ENCODE measurements around the gene AGTPBP1.

AGTPBP1 gene

DNA sequence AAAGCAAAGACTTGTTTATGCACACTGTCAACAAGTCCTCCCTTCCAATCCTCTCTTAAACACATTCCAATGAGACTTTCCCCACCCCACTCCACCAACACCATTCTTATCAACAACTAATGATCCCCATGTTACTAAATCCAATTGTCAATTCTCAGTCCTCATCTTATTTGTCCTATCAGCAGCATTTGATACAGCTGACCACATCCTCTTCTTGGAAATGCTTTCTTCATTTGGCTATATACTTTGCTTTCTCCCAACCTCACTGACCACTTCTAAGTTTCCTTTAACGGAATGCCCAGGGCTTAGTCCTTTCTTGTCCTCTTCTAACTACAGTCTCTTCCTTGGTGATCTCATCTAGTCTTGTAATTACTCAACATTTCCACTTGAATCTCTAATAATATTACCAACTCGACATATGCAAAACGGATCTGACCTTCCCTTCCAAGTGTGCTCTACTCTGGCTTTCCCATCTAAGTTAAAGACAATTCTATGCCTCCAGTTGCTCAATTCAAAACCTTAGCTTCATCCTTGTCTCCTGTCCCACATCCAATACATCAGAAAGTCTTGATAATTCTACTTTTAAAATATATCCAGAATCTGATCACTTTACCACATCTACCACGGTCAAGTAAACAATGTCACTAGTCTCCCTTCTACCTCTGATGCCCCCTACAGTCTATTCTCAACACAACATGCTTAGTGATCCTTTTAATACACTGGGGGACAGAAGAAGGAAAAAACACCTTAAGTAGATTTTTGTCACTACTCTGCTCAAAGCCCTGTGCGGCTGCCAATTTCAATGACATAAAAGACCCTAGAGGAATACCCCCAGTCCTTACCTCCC, 25.5 kb downstream of the AGTPBP1 start:
- H3K9ac ChIP-seq (ENCODE audit: low read length), result no peak overlapping the region
- no peaks in the 10 kb centered on the region for H3K27me3 ChIP-seq (ENCODE audit: control insufficient read depth in 1 of 2, insufficient read depth in 2 of 2, low read length in 2 of 2)
- no peak overlapping the region for H3K27ac ChIP-seq (ENCODE audit: low read depth, low read length)
- no peak overlapping the region for H3K4me3 ChIP-seq (ENCODE audit: low read depth in 1 of 2, low read length in 2 of 2)
- H3K36me3 ChIP-seq (ENCODE audit: insufficient read depth, low read length), result no peaks in the 10 kb centered on the region
- H3K9me3 ChIP-seq (ENCODE audit: low read length), result no peaks in the 10 kb centered on the region
- H3K4me1 ChIP-seq (ENCODE audit: insufficient read depth, low read length), result no peaks in the 10 kb centered on the region

DNA sequence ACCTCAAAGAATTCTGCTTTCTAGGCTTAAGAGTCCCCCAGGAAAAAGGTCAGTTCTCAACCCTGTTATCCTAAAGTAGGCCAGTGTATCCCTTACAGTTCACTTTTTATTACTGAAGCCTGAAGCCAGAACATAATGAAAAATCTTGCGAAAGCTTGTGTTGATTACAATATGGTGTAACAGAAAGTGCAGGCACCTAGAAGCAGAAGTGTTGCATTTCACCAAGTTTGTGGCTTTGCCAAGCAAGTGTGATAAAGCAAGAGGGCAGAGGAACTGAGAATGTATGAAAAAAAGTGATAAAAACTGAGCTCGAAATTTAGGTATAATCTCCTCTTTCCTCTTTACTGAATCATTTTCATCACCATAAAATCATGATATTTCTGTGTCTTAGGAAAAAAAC, 26.2 kb downstream of the AGTPBP1 start:
- no peak overlapping the region for H3K9ac ChIP-seq (ENCODE audit: low read length)
- H3K4me1 ChIP-seq (ENCODE audit: insufficient read depth, low read length), result no peaks in the 10 kb centered on the region
- no peaks in the 10 kb centered on the region for H3K9me3 ChIP-seq (ENCODE audit: low read length)
- H3K36me3 ChIP-seq (ENCODE audit: insufficient read depth, low read length), result no peaks in the 10 kb centered on the region
- no peak overlapping the region for H3K27ac ChIP-seq (ENCODE audit: low read depth, low read length)
- H3K4me3 ChIP-seq (ENCODE audit: low read depth in 1 of 2, low read length in 2 of 2), result no peak overlapping the region
- no peaks in the 10 kb centered on the region for H3K27me3 ChIP-seq (ENCODE audit: control insufficient read depth in 1 of 2, insufficient read depth in 2 of 2, low read length in 2 of 2)

DNA sequence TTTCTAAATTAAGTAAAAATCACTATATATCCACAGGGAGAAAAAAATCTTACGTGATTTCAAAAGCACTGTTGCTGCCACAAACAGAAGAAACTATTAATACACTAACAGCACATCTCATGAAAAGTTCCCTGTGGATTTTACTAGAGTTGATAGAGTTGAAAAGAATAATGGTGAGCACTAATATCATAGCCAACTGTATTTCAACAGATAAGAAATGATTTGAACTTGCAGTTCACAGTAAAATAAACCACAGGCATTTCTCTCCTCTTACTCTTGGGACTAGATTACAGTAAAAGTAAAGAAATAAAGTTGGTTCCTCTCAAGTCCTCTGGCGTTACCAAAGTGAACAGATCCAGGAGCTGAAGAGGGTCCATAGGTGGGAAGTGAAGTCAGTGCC, 27.9 kb downstream of the AGTPBP1 start:
- Histone ChIP-seq H3K4me3 (ENCODE audit: low read depth in 1 of 2, low read length in 2 of 2) (no peak overlapping the region), H3K27ac (ENCODE audit: low read depth, low read length) (no peak overlapping the region), H3K27me3 (ENCODE audit: control insufficient read depth in 1 of 2, insufficient read depth in 2 of 2, low read length in 2 of 2) (no peaks in the 10 kb centered on the region), H3K9ac (ENCODE audit: low read length) (no peak overlapping the region), H3K36me3 (ENCODE audit: insufficient read depth, low read length) (no peaks in the 10 kb centered on the region), H3K9me3 (ENCODE audit: low read length) (no peaks in the 10 kb centered on the region), H3K4me1 (ENCODE audit: insufficient read depth, low read length) (no peaks in the 10 kb centered on the region)

DNA sequence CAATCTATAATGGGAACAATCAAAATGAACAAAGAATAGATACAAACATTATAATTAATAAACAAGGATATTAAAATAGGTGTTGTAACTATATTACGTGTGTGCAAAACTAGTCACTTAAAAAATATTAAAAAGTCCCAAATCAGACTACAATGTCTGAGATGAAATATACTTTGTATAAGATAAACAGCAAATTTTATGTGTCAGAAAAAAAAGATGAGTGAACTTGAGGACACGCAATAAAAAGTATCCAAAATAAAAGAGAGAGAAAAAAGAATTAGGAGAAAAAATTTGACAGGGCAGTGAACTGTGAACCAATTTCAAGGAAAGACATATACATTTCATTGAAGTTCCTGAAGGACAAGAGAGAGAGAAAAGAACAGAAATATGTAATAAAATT, 37.0 kb downstream of the AGTPBP1 start:
- H3K36me3 ChIP-seq (ENCODE audit: insufficient read depth, low read length), result no peaks in the 10 kb centered on the region
- no peak overlapping the region for H3K9ac ChIP-seq (ENCODE audit: low read length)
- H3K9me3 ChIP-seq (ENCODE audit: low read length), result no peaks in the 10 kb centered on the region
- no peak overlapping the region for H3K27ac ChIP-seq (ENCODE audit: low read depth, low read length)
- H3K4me3 ChIP-seq (ENCODE audit: low read depth in 1 of 2, low read length in 2 of 2), result no peak overlapping the region
- H3K4me1 ChIP-seq (ENCODE audit: insufficient read depth, low read length), result peaks cover 11% of the 10 kb centered on the region
- no peaks in the 10 kb centered on the region for H3K27me3 ChIP-seq (ENCODE audit: control insufficient read depth in 1 of 2, insufficient read depth in 2 of 2, low read length in 2 of 2)

DNA sequence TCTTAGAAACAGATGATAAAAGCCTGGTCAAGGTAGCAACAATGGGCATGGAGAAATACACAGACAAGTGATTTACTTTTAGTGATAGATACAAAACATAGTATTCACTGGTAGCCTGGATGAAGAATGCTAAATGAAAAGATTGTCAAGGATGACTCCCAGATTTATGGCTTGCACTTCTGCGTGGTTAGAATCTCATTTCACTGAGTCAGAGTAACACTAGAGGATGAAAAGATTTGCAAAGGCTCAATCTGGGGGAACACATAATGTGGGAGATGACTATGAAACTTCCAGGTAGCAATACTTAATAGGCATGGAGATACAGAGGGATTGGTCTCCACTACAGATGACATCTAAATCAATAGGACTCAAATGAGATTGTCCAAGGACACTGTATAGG, 38.4 kb downstream of the AGTPBP1 start:
- H3K4me1 ChIP-seq (ENCODE audit: insufficient read depth, low read length), result peaks cover 11% of the 10 kb centered on the region
- no peaks in the 10 kb centered on the region for H3K36me3 ChIP-seq (ENCODE audit: insufficient read depth, low read length)
- H3K27me3 ChIP-seq (ENCODE audit: control insufficient read depth in 1 of 2, insufficient read depth in 2 of 2, low read length in 2 of 2), result no peaks in the 10 kb centered on the region
- H3K9ac ChIP-seq (ENCODE audit: low read length), result no peak overlapping the region
- H3K9me3 ChIP-seq (ENCODE audit: low read length), result no peaks in the 10 kb centered on the region
- H3K27ac ChIP-seq (ENCODE audit: low read depth, low read length), result no peak overlapping the region
- no peak overlapping the region for H3K4me3 ChIP-seq (ENCODE audit: low read depth in 1 of 2, low read length in 2 of 2)

DNA sequence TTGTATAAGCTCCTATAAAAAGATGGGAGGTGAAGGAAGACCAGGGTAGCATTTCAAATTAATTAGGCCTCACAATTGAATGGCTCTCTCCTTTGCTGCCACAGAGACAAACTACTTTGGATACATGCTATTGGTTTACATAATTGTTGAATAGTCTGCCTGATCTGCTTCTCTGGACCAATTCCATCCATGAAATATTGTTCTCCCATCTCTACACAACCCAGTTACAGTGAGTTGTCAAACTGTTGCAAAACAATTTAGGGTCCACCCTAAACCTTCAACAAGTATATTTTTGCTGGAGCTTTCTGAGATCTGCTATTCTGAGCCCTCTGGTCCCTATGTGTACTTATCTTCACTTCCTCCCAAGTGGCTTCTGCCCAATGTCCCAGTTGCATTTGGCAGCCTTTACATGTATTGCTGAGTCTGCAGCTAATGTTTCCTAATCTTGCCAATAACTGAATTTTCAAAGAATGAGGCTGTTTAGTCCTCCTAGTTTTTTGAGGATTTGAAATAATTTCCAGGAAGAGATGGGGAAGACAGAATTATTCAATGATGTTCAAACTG, 38.9 kb downstream of the AGTPBP1 start:
- Histone ChIP-seq H3K9ac (ENCODE audit: low read length) (no peak overlapping the region), H3K4me1 (ENCODE audit: insufficient read depth, low read length) (peaks cover 11% of the 10 kb centered on the region), H3K4me3 (ENCODE audit: low read depth in 1 of 2, low read length in 2 of 2) (no peak overlapping the region), H3K27ac (ENCODE audit: low read depth, low read length) (no peak overlapping the region), H3K27me3 (ENCODE audit: control insufficient read depth in 1 of 2, insufficient read depth in 2 of 2, low read length in 2 of 2) (no peaks in the 10 kb centered on the region), H3K9me3 (ENCODE audit: low read length) (no peaks in the 10 kb centered on the region), H3K36me3 (ENCODE audit: insufficient read depth, low read length) (no peaks in the 10 kb centered on the region)

DNA sequence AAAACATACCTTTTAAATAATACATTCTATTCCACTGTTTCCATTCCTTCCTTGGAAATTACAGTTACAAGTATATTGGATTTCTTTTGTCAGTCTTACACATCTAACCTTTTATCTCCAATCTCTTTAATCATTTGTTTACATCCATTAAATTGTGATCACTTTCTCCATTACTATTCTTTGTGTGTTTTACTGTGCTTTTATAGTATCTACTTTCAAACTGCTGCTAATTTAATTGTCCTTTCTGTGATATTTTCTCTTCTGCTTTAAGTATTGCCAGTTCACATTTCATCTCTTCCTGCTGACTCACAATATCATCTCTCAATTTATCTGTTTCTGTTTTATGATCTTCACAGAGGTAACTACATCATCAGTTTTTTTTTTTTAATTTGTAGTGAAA, 39.6 kb downstream of the AGTPBP1 start:
- no peak overlapping the region for H3K4me3 ChIP-seq (ENCODE audit: low read depth in 1 of 2, low read length in 2 of 2)
- no peak overlapping the region for H3K27ac ChIP-seq (ENCODE audit: low read depth, low read length)
- no peaks in the 10 kb centered on the region for H3K27me3 ChIP-seq (ENCODE audit: control insufficient read depth in 1 of 2, insufficient read depth in 2 of 2, low read length in 2 of 2)
- no peaks in the 10 kb centered on the region for H3K36me3 ChIP-seq (ENCODE audit: insufficient read depth, low read length)
- peaks cover 11% of the 10 kb centered on the region for H3K4me1 ChIP-seq (ENCODE audit: insufficient read depth, low read length)
- no peak overlapping the region for H3K9ac ChIP-seq (ENCODE audit: low read length)
- H3K9me3 ChIP-seq (ENCODE audit: low read length), result no peaks in the 10 kb centered on the region

DNA sequence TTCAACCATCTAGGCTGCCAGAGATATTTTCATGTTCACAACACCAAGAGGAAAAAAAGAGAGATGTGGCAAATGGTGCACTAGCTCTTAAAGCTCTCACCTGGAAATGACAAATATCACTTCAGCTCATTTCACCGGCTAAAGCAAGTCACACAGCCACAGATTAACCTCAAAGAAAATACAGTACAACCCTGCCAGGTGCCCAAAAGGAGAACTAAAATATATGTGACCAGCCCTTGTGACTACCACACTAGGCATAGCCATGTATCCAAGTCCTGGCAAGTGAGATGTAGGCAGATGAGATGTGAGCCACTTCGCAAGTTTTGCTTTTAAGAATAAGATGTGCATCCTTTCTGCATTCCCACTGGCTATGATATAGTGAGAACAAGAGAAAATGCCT, 41.4 kb downstream of the AGTPBP1 start:
- Histone ChIP-seq H3K9me3 (ENCODE audit: low read length) (no peaks in the 10 kb centered on the region), H3K4me3 (ENCODE audit: low read depth in 1 of 2, low read length in 2 of 2) (no peak overlapping the region), H3K9ac (ENCODE audit: low read length) (no peak overlapping the region), H3K36me3 (ENCODE audit: insufficient read depth, low read length) (no peaks in the 10 kb centered on the region), H3K4me1 (ENCODE audit: insufficient read depth, low read length) (peaks cover 11% of the 10 kb centered on the region), H3K27ac (ENCODE audit: low read depth, low read length) (no peak overlapping the region), H3K27me3 (ENCODE audit: control insufficient read depth in 1 of 2, insufficient read depth in 2 of 2, low read length in 2 of 2) (no peaks in the 10 kb centered on the region)

DNA sequence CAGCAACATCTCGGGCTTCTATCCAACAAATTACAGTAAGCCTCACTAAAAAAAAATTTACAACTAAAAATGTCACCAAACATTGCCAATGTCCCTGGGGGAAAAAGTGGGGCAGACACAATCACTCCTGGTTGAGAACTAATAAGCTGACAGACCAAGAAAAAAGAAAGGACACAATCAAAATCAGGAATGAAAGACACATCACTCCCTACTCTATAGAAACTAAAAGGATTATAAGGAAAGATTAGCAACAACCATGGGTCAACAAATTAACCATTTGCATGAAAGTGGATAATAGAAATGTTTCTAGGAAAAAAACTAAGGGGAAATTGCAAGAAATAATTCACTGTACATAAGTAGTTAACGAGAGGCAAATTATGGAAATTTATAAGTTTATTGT, 53.4 kb downstream of the AGTPBP1 start:
- H3K27me3 ChIP-seq (ENCODE audit: control insufficient read depth in 1 of 2, insufficient read depth in 2 of 2, low read length in 2 of 2), result no peaks in the 10 kb centered on the region
- no peak overlapping the region for H3K27ac ChIP-seq (ENCODE audit: low read depth, low read length)
- no peak overlapping the region for H3K9ac ChIP-seq (ENCODE audit: low read length)
- no peaks in the 10 kb centered on the region for H3K36me3 ChIP-seq (ENCODE audit: insufficient read depth, low read length)
- H3K9me3 ChIP-seq (ENCODE audit: low read length), result no peaks in the 10 kb centered on the region
- H3K4me3 ChIP-seq (ENCODE audit: low read depth in 1 of 2, low read length in 2 of 2), result no peak overlapping the region
- no peaks in the 10 kb centered on the region for H3K4me1 ChIP-seq (ENCODE audit: insufficient read depth, low read length)

DNA sequence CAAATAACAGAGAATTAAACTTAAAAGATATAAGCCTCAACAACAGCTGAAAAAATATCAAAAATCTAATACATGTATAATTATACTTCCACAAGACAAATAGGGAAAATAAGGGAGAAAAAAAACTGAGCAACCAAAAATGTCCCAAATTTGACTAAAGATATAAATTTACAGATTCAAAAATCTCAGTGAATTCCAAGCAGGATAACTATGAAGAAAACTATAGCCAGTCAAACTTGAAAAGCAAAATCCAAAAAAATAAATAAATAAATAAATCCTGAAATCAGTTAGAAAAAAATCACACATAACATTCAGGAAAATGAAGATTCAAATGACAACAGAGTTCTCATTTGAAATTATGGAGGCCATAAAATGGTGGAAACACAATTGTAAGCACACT, 56.7 kb downstream of the AGTPBP1 start:
- H3K9ac ChIP-seq (ENCODE audit: low read length), result no peak overlapping the region
- no peaks in the 10 kb centered on the region for H3K36me3 ChIP-seq (ENCODE audit: insufficient read depth, low read length)
- H3K9me3 ChIP-seq (ENCODE audit: low read length), result no peaks in the 10 kb centered on the region
- no peak overlapping the region for H3K4me3 ChIP-seq (ENCODE audit: low read depth in 1 of 2, low read length in 2 of 2)
- no peak overlapping the region for H3K27ac ChIP-seq (ENCODE audit: low read depth, low read length)
- H3K27me3 ChIP-seq (ENCODE audit: control insufficient read depth in 1 of 2, insufficient read depth in 2 of 2, low read length in 2 of 2), result no peaks in the 10 kb centered on the region
- no peaks in the 10 kb centered on the region for H3K4me1 ChIP-seq (ENCODE audit: insufficient read depth, low read length)

DNA sequence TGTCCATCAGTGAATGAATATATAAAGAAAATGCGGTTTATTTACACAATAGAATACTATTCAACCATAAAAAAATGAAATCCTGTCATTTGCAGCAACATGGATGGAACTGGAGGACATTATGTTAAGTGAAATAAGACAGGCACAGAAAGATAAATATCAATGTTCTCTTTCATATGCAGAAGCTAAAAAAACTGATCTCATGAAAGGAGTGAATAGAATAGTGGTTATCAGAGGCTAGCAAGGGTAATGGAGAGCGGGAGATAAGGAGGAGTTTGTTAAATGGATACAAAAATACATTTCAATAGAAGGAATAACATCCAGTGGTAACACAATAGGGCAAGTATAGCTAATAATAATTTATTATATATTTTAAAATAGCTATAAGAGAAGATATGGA, 65.0 kb downstream of the AGTPBP1 start:
- Histone ChIP-seq H3K9me3 (ENCODE audit: low read length) (no peaks in the 10 kb centered on the region), H3K27ac (ENCODE audit: low read depth, low read length) (no peak overlapping the region), H3K4me3 (ENCODE audit: low read depth in 1 of 2, low read length in 2 of 2) (no peak overlapping the region), H3K36me3 (ENCODE audit: insufficient read depth, low read length) (no peaks in the 10 kb centered on the region), H3K9ac (ENCODE audit: low read length) (no peak overlapping the region), H3K4me1 (ENCODE audit: insufficient read depth, low read length) (no peaks in the 10 kb centered on the region), H3K27me3 (ENCODE audit: control insufficient read depth in 1 of 2, insufficient read depth in 2 of 2, low read length in 2 of 2) (no peaks in the 10 kb centered on the region)

DNA sequence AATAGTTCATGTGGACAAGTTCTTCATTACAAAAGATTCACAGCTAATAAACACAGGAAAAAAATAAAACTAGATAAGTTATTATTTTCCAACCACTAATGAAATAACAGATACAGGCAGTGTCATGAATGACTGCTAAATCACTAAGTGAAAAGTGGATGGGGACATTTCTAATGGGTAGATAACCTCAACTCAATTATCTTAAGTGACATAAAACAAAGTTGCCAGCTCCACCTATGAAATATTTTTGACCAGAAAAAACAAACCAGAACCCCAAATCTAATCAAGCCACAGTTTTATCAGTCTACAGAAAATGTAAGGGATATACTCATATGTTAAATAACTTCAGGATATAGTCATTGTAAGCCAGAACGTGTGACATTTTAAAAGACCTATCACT, 74.4 kb downstream of the AGTPBP1 start:
- Histone ChIP-seq H3K27me3 (ENCODE audit: control insufficient read depth in 1 of 2, insufficient read depth in 2 of 2, low read length in 2 of 2) (no peaks in the 10 kb centered on the region), H3K9me3 (ENCODE audit: low read length) (no peaks in the 10 kb centered on the region), H3K9ac (ENCODE audit: low read length) (no peak overlapping the region), H3K4me3 (ENCODE audit: low read depth in 1 of 2, low read length in 2 of 2) (no peak overlapping the region), H3K36me3 (ENCODE audit: insufficient read depth, low read length) (no peaks in the 10 kb centered on the region), H3K4me1 (ENCODE audit: insufficient read depth, low read length) (no peaks in the 10 kb centered on the region), H3K27ac (ENCODE audit: low read depth, low read length) (no peak overlapping the region)

Measured in muscle layer of colon (tissue), 2 donors.